H1 (cell line): ENCODE data around the gene MAFG. TPM values are rescaled to one million over a fixed set of nuclear protein-coding genes. Genes with fewer than 3 reads are reported as not detected.

Experiments
- CHD2 ChIP-seq: IDR thresholded peaks from 2 replicates; pipeline ENCODE4 v1.6.1; 2012; ENCODE audit warnings: low read length, improper control_type of control experiment
- EP300 ChIP-seq, 2 experiments: IDR thresholded peaks; 1 replicate in 1 of 2; 2 replicates in 1 of 2; pipeline ENCODE4 v1.6.1; 2011 to 2012; ENCODE audit warnings: low read depth in 2 of 2, low read length in 2 of 2, mild to moderate bottlenecking in 2 of 2, borderline replicate concordance in 1 of 2, inconsistent platforms in 1 of 2, moderate library complexity in 1 of 2
- KDM4A ChIP-seq: IDR thresholded peaks from one replicate; pipeline ENCODE4 v1.7.1; 2012; ENCODE audit warnings: low read depth, mild to moderate bottlenecking, moderate library complexity, low read length, inconsistent platforms; ENCODE audit not compliant: severe bottlenecking
- MAFK ChIP-seq: IDR thresholded peaks from 2 replicates; pipeline ENCODE4 v1.6.1; 2012; ENCODE audit warnings: low read depth, mild to moderate bottlenecking, improper control_type of control experiment, low read length
- RFX5 ChIP-seq: IDR thresholded peaks from 2 replicates; pipeline ENCODE4 v1.6.1; 2011; ENCODE audit warnings: low read depth, low read length, improper control_type of control experiment, borderline replicate concordance
- SP1 ChIP-seq: IDR thresholded peaks from 2 replicates; pipeline ENCODE4 v1.6.1; 2011; ENCODE audit warnings: low read depth, low read length
- SP4 ChIP-seq: IDR thresholded peaks from 2 replicates; pipeline ENCODE4 v1.6.1; 2012; ENCODE audit warnings: low read length, inconsistent platforms
- polyA plus RNA-seq, 7 experiments: library from polyadenylated mRNA; depleted of rRNA in 3 of 7; stranded (reverse) in 5 of 7; unstranded in 2 of 7; fragments of >200 nt in 5 of 7; fragments of 200-250 nt in 2 of 7; gene quantifications; 1 replicate in 5 of 7; 2 replicates in 1 of 7; 4 replicates in 1 of 7; pipeline versions ENCODE4 v1.2.1 to v1.2.3, GENCODE V29; 2011 to 2013; ENCODE audit warnings: missing spikeins in 2 of 7, mixed read lengths in 2 of 7
- total RNA-seq: library from RNA; stranded (reverse); fragmentation: NEBNext Ultra II Directional; extraction: Animal tissue kit (Norgen Biotek cat#: 25700); gene quantifications from 2 replicates; pipeline ENCODE4 v1.2.1, GENCODE V29; 2021
- TF ChIP-seq, protein P1 (sequence below): IDR thresholded peaks from 2 replicates; pipeline ENCODE4 v1.6.1; 2011; ENCODE audit warnings: low read length, improper control_type of control experiment

MAFG gene
- total and polyA plus RNA-seq, 2 of the 8 experiments (the other 6 are each of a cell fraction or from before 2014, with no cell fraction given): 25.5 to 26.9 TPM

- TF ChIP-seq, protein P1, sequence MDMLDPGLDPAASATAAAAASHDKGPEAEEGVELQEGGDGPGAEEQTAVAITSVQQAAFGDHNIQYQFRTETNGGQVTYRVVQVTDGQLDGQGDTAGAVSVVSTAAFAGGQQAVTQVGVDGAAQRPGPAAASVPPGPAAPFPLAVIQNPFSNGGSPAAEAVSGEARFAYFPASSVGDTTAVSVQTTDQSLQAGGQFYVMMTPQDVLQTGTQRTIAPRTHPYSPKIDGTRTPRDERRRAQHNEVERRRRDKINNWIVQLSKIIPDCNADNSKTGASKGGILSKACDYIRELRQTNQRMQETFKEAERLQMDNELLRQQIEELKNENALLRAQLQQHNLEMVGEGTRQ: peak; percentile 98
- TF ChIP-seq RFX5 (no peak), SP4 (peak; percentile 86; the same call in 1 of the 2 replicates), MAFK (no peak), CHD2 (no peak), SP1 (no peak), KDM4A (peak; percentile 90), EP300 (IDR thresholded peaks at IDR 0.05; ENCODE audit: borderline replicate concordance in 1 of 2, low read depth in 2 of 2, low read length in 2 of 2) (peak in 1 of 2 experiments; percentile 22; a peak in 1 of 3 replicates)
These were observed at the start of gene MAFG (continued) for GRCh38 chr17:81927653-81928543.
